ENCODE results near the gene CHMP5. TPM values are rescaled to one million over a fixed set of nuclear protein-coding genes. Genes with fewer than 3 reads are reported as not detected.

CHMP5 gene
- total RNA-seq, 2 donors from 2014 or later, result 4.6 to 20.5 TPM

GRCh38 chr9:33277484-33277883 is 12.6 kb downstream of the CHMP5 start:
- Histone ChIP-seq H3K27ac (no peak overlapping the region), H3K36me3 (replicated peaks in 1 of 2; ENCODE audit: insufficient read depth in 1 of 2, low read depth in 2 of 2) (peaks cover 11 to 47% of the 10 kb centered on the region in 2 donors), H3K4me1 (no peaks in the 10 kb centered on the region), H3K9me3 (no peaks in the 10 kb centered on the region), H3K27me3 (no peaks in the 10 kb centered on the region), H3K4me3 (no peak overlapping the region)
- ATAC-seq (no peak), DNase-seq (no peak)
- TF ChIP-seq POLR2A (IDR thresholded peaks at IDR 0.05) (no peak), CTCF (IDR thresholded peaks at IDR 0.05) (no peak)
- 96% methylated on average over 4 of the region's 4 CpGs for WGBS, 2 donors
- intact Hi-C loops (cut with DNase I), result no loop called here

GRCh38 chr9:33285502-33285901 is 20.7 kb downstream of the CHMP5 start:
- H3K4me1 ChIP-seq, result peaks cover 4% of the 10 kb centered on the region
- H3K27ac ChIP-seq, result no peak overlapping the region
- peaks cover 0 to 8% of the 10 kb centered on the region in 2 donors for H3K36me3 ChIP-seq (replicated peaks in 1 of 2; ENCODE audit: insufficient read depth in 1 of 2, low read depth in 2 of 2)
- no peak for TF ChIP-seq POLR2A (IDR thresholded peaks at IDR 0.05)
- no peak for TF ChIP-seq CTCF (IDR thresholded peaks at IDR 0.05)
- ATAC-seq (no peak), DNase-seq (no peak)
- WGBS, 2 donors, result 69 to 82% methylated on average over 5 of the region's 5 CpGs
- no peaks in the 10 kb centered on the region for H3K9me3 ChIP-seq
- intact Hi-C loops (cut with DNase I), result no loop called here
- no peaks in the 10 kb centered on the region for H3K27me3 ChIP-seq
- H3K4me3 ChIP-seq, result no peak overlapping the region

GRCh38 chr9:33287087-33287490 is 22.2 kb downstream of the CHMP5 start:
- H3K36me3 ChIP-seq (replicated peaks in 1 of 2; ENCODE audit: insufficient read depth in 1 of 2, low read depth in 2 of 2), result no peaks in the 10 kb centered on the region
- intact Hi-C loops (cut with DNase I), result no loop called here
- H3K27me3 ChIP-seq, result no peaks in the 10 kb centered on the region
- DNase-seq, result peak; percentile 58 to 80 (median 67)
- H3K27ac ChIP-seq, result peak overlapping the region in 3 of 4 donors; percentile 10 to 49 (median 10)
- TF ChIP-seq POLR2A (IDR thresholded peaks at IDR 0.05) (no peak), CTCF (IDR thresholded peaks at IDR 0.05) (peak; percentile 43 to 86 (median 75))
- peak; percentile 15 for ATAC-seq
- H3K4me1 ChIP-seq, result peaks cover 15% of the 10 kb centered on the region
- 37 to 38% methylated on average over 4 of the region's 4 CpGs for WGBS, 2 donors
- no peaks in the 10 kb centered on the region for H3K9me3 ChIP-seq
- no peak overlapping the region for H3K4me3 ChIP-seq

GRCh38 chr9:33288235-33288634 is 23.4 kb downstream of the CHMP5 start:
- Histone ChIP-seq H3K36me3 (replicated peaks in 1 of 2; ENCODE audit: insufficient read depth in 1 of 2, low read depth in 2 of 2) (no peaks in the 10 kb centered on the region), H3K27ac (peak overlapping the region in 1 of 4 donors; percentile 99), H3K4me1 (peaks cover 27% of the 10 kb centered on the region), H3K4me3 (no peak overlapping the region), H3K27me3 (no peaks in the 10 kb centered on the region), H3K9me3 (no peaks in the 10 kb centered on the region)
- WGBS, 2 donors, result 88% methylated on average over 2 to 4 of the region's 4 CpGs
- intact Hi-C loops (cut with DNase I), result no loop called here
- no peak for TF ChIP-seq POLR2A (IDR thresholded peaks at IDR 0.05)
- no peak for TF ChIP-seq CTCF (IDR thresholded peaks at IDR 0.05)
- DNase-seq (no peak), ATAC-seq (no peak)

GRCh38 chr9:33288828-33289483 is 24.1 kb downstream of the CHMP5 start:
- ATAC-seq, result no peak
- intact Hi-C loops (cut with DNase I), result no loop called here
- no peaks in the 10 kb centered on the region for H3K9me3 ChIP-seq

More at GRCh38 chr9:33288828-33289483, 24.1 kb downstream of the CHMP5 start:
- Histone ChIP-seq H3K36me3 (replicated peaks in 1 of 2; ENCODE audit: insufficient read depth in 1 of 2, low read depth in 2 of 2) (no peaks in the 10 kb centered on the region), H3K27ac (peak overlapping the region; percentile 81 to 99 (median 98)), H3K27me3 (no peaks in the 10 kb centered on the region), H3K4me3 (no peak overlapping the region), H3K4me1 (peaks cover 34% of the 10 kb centered on the region)
- DNase-seq, result peak in 2 of 4 donors; percentile 12 to 20
- 67 to 84% methylated on average over 9 to 10 of the region's 14 CpGs for WGBS, 2 donors
- no peak for TF ChIP-seq POLR2A (IDR thresholded peaks at IDR 0.05)

Measured in body of pancreas (tissue), 4 donors.